Activated naive CD8-positive, alpha-beta T cell treated with anti-CD3 and anti-CD28 coated beads, Interleukin-2, amount 10 ng/mL, durations not matched to agents 7 days and 5 days (primary cell): ENCODE results near the gene CHMP1B. TPM values are rescaled to one million over a fixed set of nuclear protein-coding genes. Genes with fewer than 3 reads are reported as not detected.

Source experiments
- total RNA-seq, 2 experiments: library from RNA; stranded (reverse); gene quantifications; one replicate each; pipeline ENCODE4 v1.2.3, GENCODE V29; 2021

The CHMP1B gene
- total RNA-seq, 2 experiments from 2014 or later, result 35.1 to 35.2 TPM

Other genes starting within 250 kb of the CHMP1B start
- gene SLC35G4, start 241.8 kb upstream of the CHMP1B start, total RNA-seq, result not detected
- gene GNAL, start 162.1 kb upstream of the CHMP1B start, total RNA-seq, result under 1 TPM in 1 of 2 experiments, not detected in 1; 0.60 TPM
- 10 to 100 TPM; 60.4 to 61.1 TPM for gene MPPE1, start 56.9 kb downstream of the CHMP1B start, total RNA-seq
- 10 to 100 TPM; 12.5 to 15.4 TPM for gene IMPA2, start 130.1 kb downstream of the CHMP1B start, total RNA-seq
- gene ANKRD62, start 242.4 kb downstream of the CHMP1B start, total RNA-seq, result not detected